ACC112 (cell line): ENCODE results near the gene RASL12.

ENCODE experiments used
- H2AFZ ChIP-seq: fragments of 200-600 bp; sonication (generic); one replicate; pipeline ENCODE4 v1.6.0; 2017; ENCODE audit warnings: antibody characterized with exemption, low read length; ENCODE audit not compliant: unreplicated experiment
- H3K27ac ChIP-seq: fragments of 200-600 bp; sonication (generic); 2 replicates; pipeline ENCODE4 v1.5.1; 2014; ENCODE audit warnings: low read depth, mild to moderate bottlenecking, antibody characterized with exemption, low read length, moderate library complexity
- H3K27me3 ChIP-seq: fragments of 200-600 bp; sonication (generic); 2 replicates; pipeline ENCODE4 v1.6.1; 2014; ENCODE audit warnings: mild to moderate bottlenecking, antibody characterized with exemption, low read length, moderate library complexity, mixed read lengths; ENCODE audit not compliant: insufficient read depth
- H3K36me3 ChIP-seq: fragments of 200-600 bp; sonication (generic); 2 replicates; pipeline ENCODE4 v1.6.1; 2016; ENCODE audit warnings: mild to moderate bottlenecking, antibody characterized with exemption, low read length, moderate library complexity, mixed read lengths; ENCODE audit not compliant: insufficient read depth
- H3K4me1 ChIP-seq: fragments of 200-600 bp; sonication (generic); one replicate; pipeline ENCODE4 v1.6.1; 2016; ENCODE audit warnings: low read length, mixed read lengths; ENCODE audit not compliant: insufficient read depth, unreplicated experiment, control insufficient read depth
- H3K4me3 ChIP-seq: fragments of 200-600 bp; sonication (generic); 2 replicates; pipeline ENCODE4 v1.5.1; 2014; ENCODE audit warnings: mild to moderate bottlenecking, low read depth, low read length
- H3K79me2 ChIP-seq: fragments of 200-600 bp; sonication (generic); one replicate; pipeline ENCODE4 v1.6.0; 2016; ENCODE audit warnings: low read length; ENCODE audit not compliant: control insufficient read depth, unreplicated experiment, insufficient read depth

RASL12 gene

GRCh38 chr15:65092911-65093792 lies 25.4 kb upstream of the RASL12 start:
- no peaks in the 10 kb centered on the region for H3K4me1 ChIP-seq
- no peak overlapping the region for H3K4me3 ChIP-seq
- H3K79me2 ChIP-seq = no peaks in the 10 kb centered on the region
- H2AFZ ChIP-seq = no peak overlapping the region
- no peaks in the 10 kb centered on the region for H3K27me3 ChIP-seq
- 0 out of 2 replicates have a peak, but pooled peaks cover under 1% of the 10 kb centered on the region for H3K36me3 ChIP-seq
- no peak overlapping the region for H3K27ac ChIP-seq

DNA sequence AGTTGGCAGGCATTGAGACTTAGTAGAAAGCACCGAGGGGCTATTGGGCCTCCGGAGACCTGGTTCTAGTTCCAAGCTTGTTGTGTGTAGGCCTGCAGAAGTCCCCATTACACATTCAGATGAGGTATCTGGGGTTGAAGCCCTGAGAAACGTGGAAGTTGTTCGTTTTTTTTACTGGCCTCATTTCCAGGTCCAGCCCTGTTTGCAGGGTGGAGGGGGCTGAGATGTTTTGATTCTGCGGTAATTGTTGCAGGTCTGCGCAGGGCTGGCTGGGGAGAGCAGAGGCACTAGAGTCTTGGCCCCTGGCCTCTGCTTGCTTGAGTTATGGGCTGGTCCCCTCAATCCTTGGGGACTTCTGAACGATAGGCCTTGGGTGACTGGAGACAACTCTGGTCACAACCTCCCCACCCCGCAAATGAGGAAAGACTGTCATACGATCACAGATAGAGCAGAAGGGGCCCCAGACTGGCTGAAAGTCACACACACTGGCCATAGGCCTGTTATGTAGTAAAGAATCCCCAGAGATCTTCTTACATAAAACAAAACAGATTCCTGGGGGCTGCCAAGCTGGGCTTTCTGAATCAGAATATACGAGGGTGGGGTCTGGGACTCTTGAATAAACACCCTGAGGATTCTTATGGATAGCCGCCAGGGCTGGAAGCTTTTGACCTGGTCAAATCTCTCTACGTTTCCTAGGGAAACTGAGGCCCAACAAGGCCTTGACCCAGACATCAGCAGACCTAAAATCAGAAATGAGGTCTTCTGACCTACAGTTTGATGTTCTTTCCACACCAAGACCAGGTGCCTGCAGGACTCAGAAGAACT lies 24.4 kb upstream of the RASL12 start:
- Histone ChIP-seq H3K4me1 (no peaks in the 10 kb centered on the region), H2AFZ (no peak overlapping the region), H3K36me3 (no peaks in the 10 kb centered on the region), H3K27me3 (no peaks in the 10 kb centered on the region), H3K79me2 (no peaks in the 10 kb centered on the region), H3K27ac (no peak overlapping the region), H3K4me3 (no peak overlapping the region)

DNA sequence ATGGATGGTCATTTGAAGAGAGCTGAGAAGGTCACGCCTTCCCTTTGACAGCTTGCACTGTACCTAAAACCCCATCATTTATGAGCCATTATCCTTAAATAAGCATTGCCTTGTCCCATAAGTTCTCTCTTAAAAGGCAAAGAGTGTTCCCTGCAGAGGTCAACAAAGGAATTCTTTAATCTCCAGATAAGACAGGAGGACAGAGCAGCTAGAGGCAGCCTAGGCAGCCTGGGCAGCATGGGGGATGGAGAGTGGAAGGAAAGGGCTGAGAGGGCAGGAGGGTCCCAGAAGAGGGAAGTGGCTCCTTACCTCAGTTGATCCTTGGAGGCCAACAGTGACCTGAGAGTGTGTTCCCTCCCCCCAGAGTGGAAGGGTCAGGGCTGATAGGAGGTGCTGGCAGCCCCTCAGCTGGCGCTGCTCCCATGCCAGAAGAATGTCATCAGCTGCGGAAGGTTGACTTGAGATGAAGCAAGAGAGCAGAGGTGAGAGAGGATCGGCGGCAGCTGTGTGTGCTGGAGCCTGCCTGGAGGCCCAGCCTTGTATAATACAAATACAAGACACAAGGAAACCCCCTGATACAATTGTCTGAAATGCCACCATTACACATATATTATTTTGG lies 21.5 kb upstream of the RASL12 start:
- Histone ChIP-seq H3K4me3 (no peak overlapping the region), H3K27ac (no peak overlapping the region), H2AFZ (no peak overlapping the region), H3K27me3 (no peaks in the 10 kb centered on the region), H3K79me2 (no peaks in the 10 kb centered on the region), H3K36me3 (no peaks in the 10 kb centered on the region), H3K4me1 (peaks cover 4% of the 10 kb centered on the region)

GRCh38 chr15:65088643-65089021 lies 20.8 kb upstream of the RASL12 start:
- H3K36me3 ChIP-seq = no peaks in the 10 kb centered on the region
- no peak overlapping the region for H3K4me3 ChIP-seq
- H3K79me2 ChIP-seq = no peaks in the 10 kb centered on the region
- 0 out of 2 replicates have a peak, but pooled peaks cover 1% of the 10 kb centered on the region for H3K27me3 ChIP-seq
- no peak overlapping the region for H2AFZ ChIP-seq
- H3K27ac ChIP-seq = no peak overlapping the region
- H3K4me1 ChIP-seq = peaks cover 4% of the 10 kb centered on the region

GRCh38 chr15:65087873-65088642 lies 20.3 kb upstream of the RASL12 start:
- H2AFZ ChIP-seq = no peak overlapping the region
- peaks cover 7% of the 10 kb centered on the region for H3K27me3 ChIP-seq
- no peaks in the 10 kb centered on the region for H3K36me3 ChIP-seq
- no peak overlapping the region for H3K4me3 ChIP-seq
- no peaks in the 10 kb centered on the region for H3K79me2 ChIP-seq
- peaks cover 4% of the 10 kb centered on the region for H3K4me1 ChIP-seq
- no peak overlapping the region for H3K27ac ChIP-seq

DNA sequence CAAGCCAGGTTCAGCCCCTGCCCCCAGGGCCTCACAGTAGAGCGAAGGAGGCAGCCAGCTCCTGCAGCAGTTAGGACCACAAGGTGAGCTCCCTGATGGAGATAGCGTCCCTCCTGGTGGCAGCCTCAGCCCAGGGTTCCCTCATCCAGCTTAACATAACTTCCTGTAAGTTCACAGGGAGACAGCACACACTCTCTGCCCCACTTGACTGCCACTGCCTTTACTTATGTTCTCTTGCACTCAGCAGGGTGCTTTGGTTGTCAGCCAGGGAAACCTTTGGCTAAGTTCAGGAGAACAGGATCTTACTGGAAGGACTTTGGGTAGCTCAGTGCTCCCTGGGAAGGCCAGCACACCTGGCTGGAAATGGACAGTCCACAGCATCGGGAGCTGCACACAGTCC lies 19.6 kb upstream of the RASL12 start:
- Histone ChIP-seq H3K4me3 (no peak overlapping the region), H3K36me3 (no peaks in the 10 kb centered on the region), H2AFZ (no peak overlapping the region), H3K27ac (no peak overlapping the region), H3K79me2 (no peaks in the 10 kb centered on the region), H3K4me1 (peaks cover 4% of the 10 kb centered on the region), H3K27me3 (peaks cover 13% of the 10 kb centered on the region)

DNA sequence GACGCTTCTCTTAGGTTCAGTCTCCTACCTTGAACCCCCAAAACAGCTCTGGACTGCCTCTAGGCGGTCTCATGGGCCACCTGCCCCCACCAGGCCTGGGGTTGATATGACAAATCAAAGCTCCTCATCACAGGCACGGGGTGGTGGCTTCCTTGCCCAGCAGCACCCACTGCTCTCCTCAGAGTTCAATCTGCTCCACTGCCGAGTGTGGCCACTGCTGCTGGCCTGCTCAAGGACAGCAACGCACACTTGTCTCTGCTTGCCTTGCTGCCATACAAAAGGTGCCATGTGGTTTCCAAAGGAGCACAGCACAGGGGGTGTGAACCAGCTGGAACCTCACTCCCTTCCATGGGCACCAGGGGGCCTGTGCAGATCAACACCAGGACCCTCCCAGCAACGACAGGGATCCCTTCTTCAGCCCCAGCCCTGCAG lies 18.9 kb upstream of the RASL12 start:
- H3K36me3 ChIP-seq = no peaks in the 10 kb centered on the region
- H3K4me3 ChIP-seq = no peak overlapping the region
- H2AFZ ChIP-seq = no peak overlapping the region
- H3K27ac ChIP-seq = no peak overlapping the region
- H3K4me1 ChIP-seq = peaks cover 4% of the 10 kb centered on the region
- H3K79me2 ChIP-seq = no peaks in the 10 kb centered on the region
- H3K27me3 ChIP-seq = peaks cover 15% of the 10 kb centered on the region

DNA sequence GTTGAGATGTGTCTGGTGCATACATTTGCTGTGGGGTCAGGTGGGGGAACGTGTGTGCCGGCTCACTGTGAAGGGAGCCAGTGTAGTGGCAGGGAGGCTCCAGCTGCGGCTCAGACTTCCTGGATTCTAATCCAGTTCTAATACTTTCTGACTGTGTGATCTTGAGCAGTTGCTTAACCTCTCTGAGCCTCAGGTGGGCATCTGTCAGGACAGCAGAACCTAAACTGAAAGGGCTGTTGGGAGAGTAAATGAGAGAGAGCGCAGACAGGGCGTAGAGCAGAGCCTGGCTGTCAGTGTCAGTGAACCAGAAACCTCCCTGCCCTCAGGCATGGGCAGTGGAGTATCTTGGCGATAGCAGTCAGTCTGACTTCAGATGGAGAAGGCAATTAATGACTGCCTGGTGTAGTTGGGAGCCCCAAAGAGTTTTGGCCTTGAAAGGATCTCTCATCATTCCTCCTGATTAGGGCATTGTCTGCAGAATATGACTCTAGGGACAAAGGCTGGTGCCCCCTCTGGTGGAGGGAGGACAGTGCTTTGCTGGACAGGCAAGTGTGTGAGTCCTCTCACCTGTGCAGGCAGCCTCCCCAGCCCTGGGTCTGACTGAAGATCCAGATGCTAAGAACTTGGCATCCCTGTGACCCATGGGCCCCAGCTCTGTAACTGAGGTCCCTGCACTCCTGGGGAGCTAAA lies 18.3 kb upstream of the RASL12 start:
- no peak overlapping the region for H3K27ac ChIP-seq
- no peak overlapping the region for H2AFZ ChIP-seq
- no peaks in the 10 kb centered on the region for H3K79me2 ChIP-seq
- H3K4me3 ChIP-seq = no peak overlapping the region
- H3K27me3 ChIP-seq = peaks cover 20% of the 10 kb centered on the region
- H3K36me3 ChIP-seq = no peaks in the 10 kb centered on the region
- peaks cover 4% of the 10 kb centered on the region for H3K4me1 ChIP-seq

- no peaks in the 10 kb centered on the region for H3K79me2 ChIP-seq
- no peak overlapping the region for H2AFZ ChIP-seq
- H3K4me3 ChIP-seq = no peak overlapping the region
- no peaks in the 10 kb centered on the region for H3K36me3 ChIP-seq
- H3K27me3 ChIP-seq = peaks cover 24% of the 10 kb centered on the region
- peaks cover 4% of the 10 kb centered on the region for H3K4me1 ChIP-seq
- no peak overlapping the region for H3K27ac ChIP-seq
Measured at GRCh38 chr15:65085207-65085753, 17.5 kb upstream of the RASL12 start.
